ENCODE results near the gene PDLIM1. TPM values are rescaled to one million over a fixed set of nuclear protein-coding genes. Genes with fewer than 3 reads are reported as not detected.

Gene PDLIM1
- total and polyA plus RNA-seq, 2 of the 13 experiments (the other 11 are each of a cell fraction or from before 2014, with no cell fraction given): 119 to 123 TPM

DNA sequence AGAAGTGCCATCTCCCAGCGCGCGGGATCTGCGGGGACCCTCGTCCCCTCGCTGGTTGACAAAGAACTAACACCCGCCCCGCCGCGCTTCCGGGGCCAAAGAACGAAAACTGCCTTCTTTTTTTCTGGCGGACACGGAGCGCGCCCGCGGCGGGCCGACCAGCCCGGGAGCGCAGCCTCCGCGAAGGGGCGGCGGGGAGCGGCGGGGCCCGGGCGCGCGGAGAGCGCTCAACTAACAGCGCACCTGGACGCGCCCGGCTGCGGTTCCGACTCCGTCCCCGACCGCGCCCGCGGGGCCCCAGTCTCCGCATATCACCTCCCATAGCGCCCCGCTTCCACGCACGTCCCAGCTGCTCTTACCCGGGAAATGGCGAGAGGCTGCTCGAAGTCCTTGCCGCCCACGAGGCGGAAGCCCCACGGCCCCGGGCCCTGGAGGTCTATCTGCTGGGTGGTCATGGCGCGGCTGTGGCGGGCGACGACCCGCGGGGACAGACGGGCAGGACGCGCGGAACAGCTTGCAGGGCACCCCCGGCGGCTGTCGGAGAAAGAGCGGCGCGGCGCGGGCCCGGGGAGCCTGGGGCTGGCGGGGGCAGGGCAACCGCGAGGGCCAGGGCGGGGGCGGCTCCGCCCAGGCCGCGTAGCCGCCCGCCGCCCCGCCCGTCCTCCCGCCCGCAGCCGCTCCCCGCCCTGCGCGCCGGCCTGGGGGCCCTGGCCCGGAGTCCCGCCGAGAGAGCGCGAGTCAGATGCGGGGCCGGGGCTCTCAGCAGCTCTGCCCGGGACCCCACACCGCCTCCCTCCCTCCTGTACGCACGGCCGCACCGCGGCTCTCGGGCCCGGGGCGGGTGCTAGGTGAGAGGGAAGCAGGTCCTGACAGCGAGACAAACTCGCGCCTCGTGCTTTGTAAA, at the start of gene PDLIM1 (continued):
- TF ChIP-seq, protein P1, sequence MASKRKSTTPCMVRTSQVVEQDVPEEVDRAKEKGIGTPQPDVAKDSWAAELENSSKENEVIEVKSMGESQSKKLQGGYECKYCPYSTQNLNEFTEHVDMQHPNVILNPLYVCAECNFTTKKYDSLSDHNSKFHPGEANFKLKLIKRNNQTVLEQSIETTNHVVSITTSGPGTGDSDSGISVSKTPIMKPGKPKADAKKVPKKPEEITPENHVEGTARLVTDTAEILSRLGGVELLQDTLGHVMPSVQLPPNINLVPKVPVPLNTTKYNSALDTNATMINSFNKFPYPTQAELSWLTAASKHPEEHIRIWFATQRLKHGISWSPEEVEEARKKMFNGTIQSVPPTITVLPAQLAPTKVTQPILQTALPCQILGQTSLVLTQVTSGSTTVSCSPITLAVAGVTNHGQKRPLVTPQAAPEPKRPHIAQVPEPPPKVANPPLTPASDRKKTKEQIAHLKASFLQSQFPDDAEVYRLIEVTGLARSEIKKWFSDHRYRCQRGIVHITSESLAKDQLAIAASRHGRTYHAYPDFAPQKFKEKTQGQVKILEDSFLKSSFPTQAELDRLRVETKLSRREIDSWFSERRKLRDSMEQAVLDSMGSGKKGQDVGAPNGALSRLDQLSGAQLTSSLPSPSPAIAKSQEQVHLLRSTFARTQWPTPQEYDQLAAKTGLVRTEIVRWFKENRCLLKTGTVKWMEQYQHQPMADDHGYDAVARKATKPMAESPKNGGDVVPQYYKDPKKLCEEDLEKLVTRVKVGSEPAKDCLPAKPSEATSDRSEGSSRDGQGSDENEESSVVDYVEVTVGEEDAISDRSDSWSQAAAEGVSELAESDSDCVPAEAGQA (IDR thresholded peaks at IDR 0.05; ENCODE audit: low read depth): no peak
- TF ChIP-seq, protein P1 (CRISPR knock-in tag; IDR thresholded peaks at IDR 0.05; ENCODE audit: borderline replicate concordance): no peak
- TF ChIP-seq ZNF256 (CRISPR knock-in tag; conservative IDR thresholded peaks at IDR 0.05): 0 out of 2 replicates have a peak, but pooled peaks have one; percentile 41
- TF ChIP-seq, protein P2, sequence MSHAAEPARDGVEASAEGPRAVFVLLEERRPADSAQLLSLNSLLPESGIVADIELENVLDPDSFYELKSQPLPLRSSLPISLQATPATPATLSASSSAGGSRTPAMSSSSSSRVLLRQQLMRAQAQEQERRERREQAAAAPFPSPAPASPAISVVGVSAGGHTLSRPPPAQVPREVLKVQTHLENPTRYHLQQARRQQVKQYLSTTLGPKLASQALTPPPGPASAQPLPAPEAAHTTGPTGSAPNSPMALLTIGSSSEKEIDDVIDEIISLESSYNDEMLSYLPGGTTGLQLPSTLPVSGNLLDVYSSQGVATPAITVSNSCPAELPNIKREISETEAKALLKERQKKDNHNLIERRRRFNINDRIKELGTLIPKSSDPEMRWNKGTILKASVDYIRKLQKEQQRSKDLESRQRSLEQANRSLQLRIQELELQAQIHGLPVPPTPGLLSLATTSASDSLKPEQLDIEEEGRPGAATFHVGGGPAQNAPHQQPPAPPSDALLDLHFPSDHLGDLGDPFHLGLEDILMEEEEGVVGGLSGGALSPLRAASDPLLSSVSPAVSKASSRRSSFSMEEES (CRISPR knock-in tag; IDR thresholded peaks at IDR 0.05): no peak
- no peak for TF ChIP-seq TP53 (CRISPR knock-in tag; conservative IDR thresholded peaks at IDR 0.05)
- TF ChIP-seq ATRX (CRISPR knock-in tag; IDR thresholded peaks at IDR 0.05; ENCODE audit: borderline replicate concordance): no peak
- no peak for TF ChIP-seq GLI4 (CRISPR knock-in tag; IDR thresholded peaks at IDR 0.05; ENCODE audit: borderline replicate concordance)
- TF ChIP-seq KDM4B (CRISPR knock-in tag; IDR thresholded peaks at IDR 0.05): no peak
- no peak; the same call in 1 of the 2 replicates for TF ChIP-seq ZNF558 (CRISPR knock-in tag; IDR thresholded peaks at IDR 0.05; ENCODE audit: borderline replicate concordance)
- TF ChIP-seq ZNF143 (CRISPR knock-in tag; IDR thresholded peaks at IDR 0.05): peak; percentile 32; the same call in 1 of the 2 replicates
- TF ChIP-seq, protein P3, sequence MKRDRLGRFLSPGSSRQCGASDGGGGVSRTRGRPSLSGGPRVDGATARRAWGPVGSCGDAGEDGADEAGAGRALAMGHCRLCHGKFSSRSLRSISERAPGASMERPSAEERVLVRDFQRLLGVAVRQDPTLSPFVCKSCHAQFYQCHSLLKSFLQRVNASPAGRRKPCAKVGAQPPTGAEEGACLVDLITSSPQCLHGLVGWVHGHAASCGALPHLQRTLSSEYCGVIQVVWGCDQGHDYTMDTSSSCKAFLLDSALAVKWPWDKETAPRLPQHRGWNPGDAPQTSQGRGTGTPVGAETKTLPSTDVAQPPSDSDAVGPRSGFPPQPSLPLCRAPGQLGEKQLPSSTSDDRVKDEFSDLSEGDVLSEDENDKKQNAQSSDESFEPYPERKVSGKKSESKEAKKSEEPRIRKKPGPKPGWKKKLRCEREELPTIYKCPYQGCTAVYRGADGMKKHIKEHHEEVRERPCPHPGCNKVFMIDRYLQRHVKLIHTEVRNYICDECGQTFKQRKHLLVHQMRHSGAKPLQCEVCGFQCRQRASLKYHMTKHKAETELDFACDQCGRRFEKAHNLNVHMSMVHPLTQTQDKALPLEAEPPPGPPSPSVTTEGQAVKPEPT (CRISPR knock-in tag; IDR thresholded peaks at IDR 0.05; ENCODE audit: low read depth): peak; percentile 29
- peak; percentile 43; the same call in 1 of the 2 replicates for TF ChIP-seq NR3C1 (CRISPR knock-in tag; IDR thresholded peaks at IDR 0.05)
- TF ChIP-seq NR2F1 (CRISPR knock-in tag; IDR thresholded peaks at IDR 0.05): no peak
- peak; percentile 35 for TF ChIP-seq HOXA3 (CRISPR knock-in tag; IDR thresholded peaks at IDR 0.05)
- no peak for TF ChIP-seq ZNF101 (CRISPR knock-in tag; IDR thresholded peaks at IDR 0.05; ENCODE audit: borderline replicate concordance, low read depth)
- TF ChIP-seq, protein P4, sequence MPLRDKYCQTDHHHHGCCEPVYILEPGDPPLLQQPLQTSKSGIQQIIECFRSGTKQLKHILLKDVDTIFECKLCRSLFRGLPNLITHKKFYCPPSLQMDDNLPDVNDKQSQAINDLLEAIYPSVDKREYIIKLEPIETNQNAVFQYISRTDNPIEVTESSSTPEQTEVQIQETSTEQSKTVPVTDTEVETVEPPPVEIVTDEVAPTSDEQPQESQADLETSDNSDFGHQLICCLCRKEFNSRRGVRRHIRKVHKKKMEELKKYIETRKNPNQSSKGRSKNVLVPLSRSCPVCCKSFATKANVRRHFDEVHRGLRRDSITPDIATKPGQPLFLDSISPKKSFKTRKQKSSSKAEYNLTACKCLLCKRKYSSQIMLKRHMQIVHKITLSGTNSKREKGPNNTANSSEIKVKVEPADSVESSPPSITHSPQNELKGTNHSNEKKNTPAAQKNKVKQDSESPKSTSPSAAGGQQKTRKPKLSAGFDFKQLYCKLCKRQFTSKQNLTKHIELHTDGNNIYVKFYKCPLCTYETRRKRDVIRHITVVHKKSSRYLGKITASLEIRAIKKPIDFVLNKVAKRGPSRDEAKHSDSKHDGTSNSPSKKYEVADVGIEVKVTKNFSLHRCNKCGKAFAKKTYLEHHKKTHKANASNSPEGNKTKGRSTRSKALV (CRISPR knock-in tag; IDR thresholded peaks at IDR 0.05): no peak
